GM21723 (cell line): ENCODE measurements around the gene ANGEL2.
"Not testable (repeated sequence)": the region's sequence is repeated elsewhere in the genome, so short reads cannot be mapped to it uniquely, and the experiment has no call there.

ENCODE experiments used
- ATAC-seq: cut with Tn5 transposase; IDR thresholded peaks from one replicate; pipeline ENCODE4 v1.9.1; 2021; ENCODE audit warnings: mild to moderate bottlenecking, moderate library complexity; ENCODE audit not compliant: unreplicated experiment

ANGEL2 gene

GRCh38 chr1:212977781-212978645, 37.7 kb downstream of the ANGEL2 start:
- no peak for ATAC-seq

- no peak for ATAC-seq
These were observed 39.1 kb downstream of the ANGEL2 start for GRCh38 chr1:212976586-212976985.

GRCh38 chr1:212975111-212975918, 40.4 kb downstream of the ANGEL2 start:
- no peak for ATAC-seq

GRCh38 chr1:212974711-212975110, 41.0 kb downstream of the ANGEL2 start:
- ATAC-seq: no peak

- no peak for ATAC-seq
These were observed 41.8 kb downstream of the ANGEL2 start for GRCh38 chr1:212973899-212974298.

GRCh38 chr1:212973426-212973825, 42.2 kb downstream of the ANGEL2 start:
- ATAC-seq: no peak

GRCh38 chr1:212971312-212971711, 44.4 kb downstream of the ANGEL2 start:
- no peak for ATAC-seq

- ATAC-seq: no peak
These were observed 45.6 kb downstream of the ANGEL2 start for GRCh38 chr1:212970085-212970484.

- ATAC-seq: peak; percentile 63
These were observed 47.3 kb downstream of the ANGEL2 start for GRCh38 chr1:212968368-212968863.

- no peak for ATAC-seq
These were observed 47.9 kb downstream of the ANGEL2 start for GRCh38 chr1:212967801-212968200.

GRCh38 chr1:212966616-212967015, 49.1 kb downstream of the ANGEL2 start:
- ATAC-seq: no peak

- ATAC-seq: not testable (repeated sequence)
These were observed 50.7 kb downstream of the ANGEL2 start for GRCh38 chr1:212964993-212965392.

- ATAC-seq: no peak
These were observed 51.6 kb downstream of the ANGEL2 start for GRCh38 chr1:212964102-212964501.

- ATAC-seq: no peak
These were observed 53.2 kb downstream of the ANGEL2 start for GRCh38 chr1:212962509-212962908.

GRCh38 chr1:212960932-212961331, 54.7 kb downstream of the ANGEL2 start:
- no peak for ATAC-seq

- peak; percentile 80 for ATAC-seq
These were observed 56.1 kb downstream of the ANGEL2 start for GRCh38 chr1:212959266-212960220.

- ATAC-seq: no peak
These were observed 57.5 kb downstream of the ANGEL2 start for GRCh38 chr1:212958175-212958574.

GRCh38 chr1:212957546-212957945, 58.1 kb downstream of the ANGEL2 start:
- no peak for ATAC-seq

- no peak for ATAC-seq
These were observed 59.6 kb downstream of the ANGEL2 start for GRCh38 chr1:212955961-212956620.

GRCh38 chr1:212955098-212955497, 60.6 kb downstream of the ANGEL2 start:
- no peak for ATAC-seq
